Peyer's patch (tissue), 4 donors: Measurements from ENCODE around the gene NDUFB4.

Experiments used
- POLR2A ChIP-seq, 2 donors: fragments of 450-650 bp; IDR thresholded peaks; one replicate each; pipeline ENCODE4 v1.5.1; 2017; ENCODE audit warnings: antibody characterized with exemption in 2 of 2, mild to moderate bottlenecking in 2 of 2, moderate library complexity in 2 of 2
- TF ChIP-seq, protein P1 (sequence below), 6 experiments: fragments of 450-650 bp in 4 of 6; fragments of 200-600 bp in 2 of 6; sonication (generic) in 1 of 6; IDR thresholded peaks; one replicate each; pipeline ENCODE4 v1.5.1; 2017 to 2019; ENCODE audit warnings: antibody characterized with exemption in 6 of 6, mild to moderate bottlenecking in 3 of 6, moderate library complexity in 1 of 6

DNA sequence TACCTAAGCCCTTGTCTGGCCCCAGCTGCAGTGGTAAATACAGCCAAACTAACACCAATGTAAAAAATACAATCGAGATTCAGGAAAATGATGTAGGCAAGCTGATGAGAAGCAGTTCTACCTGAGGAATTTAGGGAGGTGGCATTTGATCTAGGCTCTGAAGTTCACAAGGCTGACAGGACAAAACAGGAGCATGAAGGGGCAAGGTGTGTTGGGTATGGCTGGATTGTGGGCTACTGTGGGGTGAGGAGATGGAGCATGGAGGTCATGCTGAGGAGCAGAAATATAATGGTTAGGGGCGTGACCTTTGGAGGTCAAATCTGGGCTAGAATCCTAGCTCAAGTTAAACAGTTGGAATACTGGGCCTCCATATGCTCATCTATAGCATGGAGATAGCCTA, 6.5 kb downstream of the NDUFB4 start:
- TF ChIP-seq, protein P1, sequence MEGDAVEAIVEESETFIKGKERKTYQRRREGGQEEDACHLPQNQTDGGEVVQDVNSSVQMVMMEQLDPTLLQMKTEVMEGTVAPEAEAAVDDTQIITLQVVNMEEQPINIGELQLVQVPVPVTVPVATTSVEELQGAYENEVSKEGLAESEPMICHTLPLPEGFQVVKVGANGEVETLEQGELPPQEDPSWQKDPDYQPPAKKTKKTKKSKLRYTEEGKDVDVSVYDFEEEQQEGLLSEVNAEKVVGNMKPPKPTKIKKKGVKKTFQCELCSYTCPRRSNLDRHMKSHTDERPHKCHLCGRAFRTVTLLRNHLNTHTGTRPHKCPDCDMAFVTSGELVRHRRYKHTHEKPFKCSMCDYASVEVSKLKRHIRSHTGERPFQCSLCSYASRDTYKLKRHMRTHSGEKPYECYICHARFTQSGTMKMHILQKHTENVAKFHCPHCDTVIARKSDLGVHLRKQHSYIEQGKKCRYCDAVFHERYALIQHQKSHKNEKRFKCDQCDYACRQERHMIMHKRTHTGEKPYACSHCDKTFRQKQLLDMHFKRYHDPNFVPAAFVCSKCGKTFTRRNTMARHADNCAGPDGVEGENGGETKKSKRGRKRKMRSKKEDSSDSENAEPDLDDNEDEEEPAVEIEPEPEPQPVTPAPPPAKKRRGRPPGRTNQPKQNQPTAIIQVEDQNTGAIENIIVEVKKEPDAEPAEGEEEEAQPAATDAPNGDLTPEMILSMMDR (IDR thresholded peaks at IDR 0.05) = no peak
- no peak for TF ChIP-seq POLR2A (IDR thresholded peaks at IDR 0.05)
